Uterus (tissue), 4 donors: Measurements from ENCODE around the gene ACIN1. TPM values are rescaled to one million over a fixed set of nuclear protein-coding genes. Genes with fewer than 3 reads are reported as not detected.
A peak's percentile ranks its signal among the peaks of the same experiment; 100 is the strongest.

ENCODE experiments used
- DNase-seq, 2 donors: peaks; one replicate each; pipeline ENCODE4 v3.0.0-alpha.2; 2019 to 2020
- H3K27ac ChIP-seq, 2 donors: fragments of 200-600 bp; sonication (generic); 1 replicate in 1 of 2; 2 replicates in 1 of 2; pipeline ENCODE4 v1.5.1; 2016 to 2018
- H3K27me3 ChIP-seq, 2 donors: fragments of 200-600 bp; sonication (generic); one replicate each; pipeline ENCODE4 v1.5.1; 2018 to 2019; ENCODE audit warnings: control low read depth in 1 of 2
- H3K36me3 ChIP-seq, 2 donors: fragments of 200-600 bp; sonication (generic); one replicate each; pipeline ENCODE4 v1.5.1; 2019; ENCODE audit warnings: control low read depth in 1 of 2
- H3K4me1 ChIP-seq, 2 donors: fragments of 200-600 bp; sonication (generic); one replicate each; pipeline ENCODE4 v1.5.1; 2018 to 2019; ENCODE audit warnings: control low read depth in 1 of 2
- H3K4me3 ChIP-seq, 2 donors: fragments of 200-600 bp; sonication (generic); 1 replicate in 1 of 2; 2 replicates in 1 of 2; pipeline ENCODE4 v1.5.1; 2018 to 2019; ENCODE audit warnings: mild to moderate bottlenecking in 1 of 2
- H3K9me3 ChIP-seq, 2 donors: fragments of 200-600 bp; sonication (generic); one replicate each; pipeline ENCODE4 v1.5.1; 2019; ENCODE audit warnings: control low read depth in 1 of 2
- POLR2A ChIP-seq, 2 donors: fragments of 450-650 bp; IDR thresholded peaks; one replicate each; pipeline ENCODE4 v1.6.1; 2016; ENCODE audit warnings: antibody characterized with exemption in 2 of 2, mild to moderate bottlenecking in 1 of 2, moderate library complexity in 1 of 2
- intact Hi-C: fragments of 100-400 bp; cut with DNase I; formaldehyde crosslinking; loops from one replicate; pipeline ENCODE4 v1.15.1; 2023; ENCODE audit warnings: low total_unique reads
- total RNA-seq, 4 donors: library from RNA; depleted of rRNA in 3 of 4; stranded (reverse); fragments of >200 nt in 3 of 4; gene quantifications; one replicate each; pipeline versions ENCODE4 v1.1.0 to v1.2.4, GENCODE V29; 2014 to 2023
- TF ChIP-seq, protein P1 (sequence below), 4 experiments: fragments of 200-600 bp in 2 of 4; fragments of 450-650 bp in 2 of 4; sonication (generic) in 2 of 4; IDR thresholded peaks; one replicate each; pipeline ENCODE4 v1.5.1; 2016 to 2019; ENCODE audit warnings: antibody characterized with exemption in 4 of 4, mild to moderate bottlenecking in 2 of 4, moderate library complexity in 1 of 4
- donor health status: DM: yes; HTN: yes; CAD: no.

The ACIN1 gene
- total RNA-seq, 4 donors from 2014 or later, result 52.3 to 194 (median 77.1) TPM

DNA sequence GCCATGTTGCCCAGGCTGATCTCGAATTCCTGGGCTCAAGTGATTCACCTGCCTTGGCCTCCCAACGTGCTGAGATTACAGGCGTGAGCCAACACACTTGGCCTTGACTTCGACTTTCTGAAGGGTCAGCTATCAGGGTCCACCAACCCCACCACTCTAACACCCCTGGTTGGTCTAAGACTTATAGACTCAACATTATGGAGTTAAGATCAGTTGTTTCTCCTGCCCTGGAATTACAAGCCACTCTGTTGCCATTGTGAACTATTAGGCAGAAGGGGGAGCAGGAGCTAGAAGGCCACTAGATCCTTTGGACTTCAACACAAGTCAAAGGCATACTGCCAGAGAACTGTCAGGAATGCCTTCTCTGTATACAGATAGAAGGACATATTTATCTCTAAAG, 54.8 kb downstream of the ACIN1 start:
- DNase-seq, result no peak
- TF ChIP-seq POLR2A (IDR thresholded peaks at IDR 0.05), result no peak
- TF ChIP-seq, protein P1, sequence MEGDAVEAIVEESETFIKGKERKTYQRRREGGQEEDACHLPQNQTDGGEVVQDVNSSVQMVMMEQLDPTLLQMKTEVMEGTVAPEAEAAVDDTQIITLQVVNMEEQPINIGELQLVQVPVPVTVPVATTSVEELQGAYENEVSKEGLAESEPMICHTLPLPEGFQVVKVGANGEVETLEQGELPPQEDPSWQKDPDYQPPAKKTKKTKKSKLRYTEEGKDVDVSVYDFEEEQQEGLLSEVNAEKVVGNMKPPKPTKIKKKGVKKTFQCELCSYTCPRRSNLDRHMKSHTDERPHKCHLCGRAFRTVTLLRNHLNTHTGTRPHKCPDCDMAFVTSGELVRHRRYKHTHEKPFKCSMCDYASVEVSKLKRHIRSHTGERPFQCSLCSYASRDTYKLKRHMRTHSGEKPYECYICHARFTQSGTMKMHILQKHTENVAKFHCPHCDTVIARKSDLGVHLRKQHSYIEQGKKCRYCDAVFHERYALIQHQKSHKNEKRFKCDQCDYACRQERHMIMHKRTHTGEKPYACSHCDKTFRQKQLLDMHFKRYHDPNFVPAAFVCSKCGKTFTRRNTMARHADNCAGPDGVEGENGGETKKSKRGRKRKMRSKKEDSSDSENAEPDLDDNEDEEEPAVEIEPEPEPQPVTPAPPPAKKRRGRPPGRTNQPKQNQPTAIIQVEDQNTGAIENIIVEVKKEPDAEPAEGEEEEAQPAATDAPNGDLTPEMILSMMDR (IDR thresholded peaks at IDR 0.05), result no peak
- no peaks in the 10 kb centered on the region for H3K9me3 ChIP-seq
- H3K4me1 ChIP-seq, result no peaks in the 10 kb centered on the region
- H3K27me3 ChIP-seq, result no peaks in the 10 kb centered on the region
- intact Hi-C loops, result no loop called here
- H3K4me3 ChIP-seq, result no peak overlapping the region
- H3K27ac ChIP-seq, result no peak overlapping the region
- H3K36me3 ChIP-seq, result no peaks in the 10 kb centered on the region

DNA sequence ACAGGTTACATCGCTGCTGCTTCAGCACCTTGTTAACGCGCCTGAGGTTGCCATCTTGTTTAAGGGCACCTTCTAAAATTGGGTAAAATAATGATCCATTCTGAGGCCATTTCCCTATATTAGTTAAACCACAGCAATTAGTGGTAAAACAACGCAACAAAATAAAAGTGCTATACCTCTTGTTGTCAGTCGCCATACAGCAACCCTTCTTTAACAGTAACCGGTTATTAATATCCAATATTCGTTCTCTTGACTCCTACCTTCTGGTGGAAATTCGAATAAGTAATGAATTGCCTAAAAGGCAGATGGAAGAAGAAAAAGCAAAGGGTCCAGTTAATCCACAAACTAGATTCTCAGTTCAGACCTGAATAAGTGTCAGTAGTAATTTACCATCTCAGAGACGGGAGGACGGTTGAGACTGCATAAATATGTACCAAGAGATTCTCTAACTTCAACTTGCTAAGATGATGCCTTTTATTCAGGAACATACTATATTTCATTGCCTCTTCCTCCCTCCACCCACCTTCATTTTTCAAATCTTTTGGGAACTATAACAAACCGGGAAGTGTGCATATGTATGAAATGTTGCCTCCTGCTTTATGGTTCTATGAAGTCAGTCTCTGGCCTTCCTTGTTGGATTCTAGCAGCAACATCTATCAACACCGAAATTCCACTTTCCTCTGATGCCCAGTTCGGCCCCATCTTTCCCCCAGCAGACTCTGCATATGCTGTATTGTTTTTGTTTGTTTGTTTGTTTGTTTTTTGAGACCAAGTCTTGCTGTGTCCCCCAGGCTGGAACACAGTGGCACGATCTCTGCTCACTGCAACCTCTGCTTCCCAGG, 59.4 kb downstream of the ACIN1 start:
- H3K4me3 ChIP-seq, result peak overlapping the region; percentile 63 to 77
- intact Hi-C loops, result no loop called here
- H3K4me1 ChIP-seq, result peaks cover 0 to 7% of the 10 kb centered on the region in 2 donors
- H3K27me3 ChIP-seq, result no peaks in the 10 kb centered on the region
- peak overlapping the region; percentile 90 to 93 for H3K27ac ChIP-seq
- no peak for TF ChIP-seq POLR2A (IDR thresholded peaks at IDR 0.05)
- TF ChIP-seq, protein P1 (IDR thresholded peaks at IDR 0.05), result peak in 1 of 4 experiments; percentile 48
- DNase-seq, result no peak
- H3K9me3 ChIP-seq, result no peaks in the 10 kb centered on the region
- no peaks in the 10 kb centered on the region for H3K36me3 ChIP-seq

DNA sequence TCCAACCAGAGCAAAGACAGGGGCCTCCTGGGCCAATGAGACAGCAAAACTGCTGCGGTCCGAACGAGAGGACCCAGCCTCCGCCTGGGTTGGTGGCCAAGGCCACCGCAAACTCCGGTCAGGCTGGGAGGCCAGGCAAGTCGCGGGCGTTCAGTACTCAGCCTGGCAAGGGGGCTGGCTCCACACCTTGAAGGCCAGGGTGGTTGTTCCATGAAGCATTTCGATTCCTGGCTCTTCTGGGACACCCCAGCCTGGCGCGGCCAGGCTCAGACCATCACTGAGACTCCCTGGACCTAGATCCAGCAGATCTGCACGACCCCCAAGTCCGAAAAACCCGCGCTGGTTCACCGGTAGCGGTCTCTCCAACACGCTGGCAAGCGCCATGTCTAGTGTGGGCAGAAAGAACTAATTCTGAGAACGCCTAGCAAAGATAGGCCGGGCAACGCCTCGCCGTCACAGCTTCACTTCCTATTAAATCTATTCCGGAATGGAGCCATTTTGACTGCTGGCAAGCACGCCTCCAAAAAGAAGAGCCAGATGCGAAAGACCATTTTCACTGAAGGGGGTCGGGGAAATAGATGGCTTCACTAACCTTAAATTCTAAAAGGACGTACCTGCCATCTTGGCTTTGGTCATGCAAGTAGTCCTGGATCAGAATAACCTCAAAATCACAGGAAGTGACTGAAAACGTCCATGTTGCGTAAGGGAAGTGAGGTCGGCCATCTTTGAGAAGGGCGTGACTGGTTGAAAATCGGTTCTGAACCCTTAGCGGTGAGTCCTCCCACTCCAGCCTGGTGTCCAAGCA, 60.2 kb downstream of the ACIN1 start, which contains the start of gene PSMB5:
TSS of gene PSMB5 (minus strand) at position 403 of the 805 bp plus-strand sequence. CDS start at position 384, 19 bp downstream.
- H3K36me3 ChIP-seq, result no peaks in the 10 kb centered on the region
- peak; percentile 87 to 93 for DNase-seq
- no peaks in the 10 kb centered on the region for H3K27me3 ChIP-seq
- peak within 1 kb of the TSS; percentile 90 to 93 for H3K27ac ChIP-seq
- TF ChIP-seq, protein P1 (IDR thresholded peaks at IDR 0.05), result peak in 3 of 4 experiments; percentile 14 to 18 (median 14)
- peak in 1 of 2 donors; percentile 31 for TF ChIP-seq POLR2A (IDR thresholded peaks at IDR 0.05)
- peaks cover 0 to 7% of the 10 kb centered on the region in 2 donors for H3K4me1 ChIP-seq
- no peaks in the 10 kb centered on the region for H3K9me3 ChIP-seq
- H3K4me3 ChIP-seq, result peak within 1 kb of the TSS; percentile 63 to 77
- intact Hi-C loops, result no loop called here

DNA sequence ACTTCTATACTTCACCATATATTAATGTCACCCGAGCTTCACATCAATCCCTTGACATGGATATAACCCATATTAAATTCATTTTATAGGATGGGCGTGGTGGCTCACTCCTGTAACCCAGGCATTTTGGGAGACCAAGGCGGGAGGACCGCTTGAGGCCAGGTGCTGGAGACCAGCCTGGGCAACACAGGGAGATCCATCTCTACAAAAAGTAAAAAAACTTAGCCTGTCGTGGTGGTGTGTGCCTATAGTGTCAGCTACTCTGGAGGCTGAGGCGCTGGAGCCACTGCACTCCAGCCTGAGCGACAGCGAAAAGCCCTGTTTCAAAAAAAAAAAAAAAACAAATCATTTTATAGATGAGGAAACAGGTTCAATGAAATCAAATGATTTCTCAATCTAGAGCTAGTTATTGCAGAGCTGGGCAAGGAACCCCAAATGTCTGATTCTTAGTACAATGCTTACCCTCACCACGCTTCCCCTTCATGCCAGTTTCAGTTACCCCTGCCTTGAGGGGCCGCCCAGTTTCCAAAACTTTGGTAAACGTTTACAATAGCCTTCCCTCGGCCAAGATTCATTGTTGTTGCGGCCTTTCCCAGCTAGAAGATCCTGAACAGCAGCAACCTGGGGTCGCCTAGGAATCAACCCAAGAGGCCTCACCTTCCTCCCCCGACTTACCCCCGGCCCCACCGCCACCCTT, 61.0 kb downstream of the ACIN1 start:
- Histone ChIP-seq H3K27ac (peak overlapping the region; percentile 90 to 93), H3K4me1 (peaks cover 0 to 7% of the 10 kb centered on the region in 2 donors), H3K4me3 (peak overlapping the region; percentile 63 to 77), H3K9me3 (no peaks in the 10 kb centered on the region), H3K27me3 (no peaks in the 10 kb centered on the region), H3K36me3 (no peaks in the 10 kb centered on the region)
- DNase-seq, result no peak
- intact Hi-C loops, result no loop called here
- TF ChIP-seq POLR2A (IDR thresholded peaks at IDR 0.05), result no peak
- TF ChIP-seq, protein P1 (IDR thresholded peaks at IDR 0.05), result no peak
